ENCODE measurements around the gene HYDIN.

Gene HYDIN

DNA sequence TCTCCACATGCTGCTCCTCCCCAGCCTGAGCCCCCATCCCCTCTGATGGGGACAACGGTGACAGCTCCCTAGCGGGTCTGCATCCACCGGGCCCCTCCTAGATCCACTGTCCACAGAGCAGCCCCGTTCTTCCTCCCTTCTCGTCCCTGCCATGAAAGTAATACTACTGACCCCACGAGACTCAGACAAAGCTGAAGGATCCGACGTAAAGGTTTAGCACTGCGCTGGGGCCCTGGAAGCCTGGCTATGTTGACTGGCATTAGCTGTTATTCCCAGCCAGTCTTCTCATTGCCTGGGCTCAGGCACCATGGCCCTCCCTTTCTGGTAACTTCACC lies 460.3 kb downstream of the HYDIN start:
- TF ChIP-seq, protein P1, sequence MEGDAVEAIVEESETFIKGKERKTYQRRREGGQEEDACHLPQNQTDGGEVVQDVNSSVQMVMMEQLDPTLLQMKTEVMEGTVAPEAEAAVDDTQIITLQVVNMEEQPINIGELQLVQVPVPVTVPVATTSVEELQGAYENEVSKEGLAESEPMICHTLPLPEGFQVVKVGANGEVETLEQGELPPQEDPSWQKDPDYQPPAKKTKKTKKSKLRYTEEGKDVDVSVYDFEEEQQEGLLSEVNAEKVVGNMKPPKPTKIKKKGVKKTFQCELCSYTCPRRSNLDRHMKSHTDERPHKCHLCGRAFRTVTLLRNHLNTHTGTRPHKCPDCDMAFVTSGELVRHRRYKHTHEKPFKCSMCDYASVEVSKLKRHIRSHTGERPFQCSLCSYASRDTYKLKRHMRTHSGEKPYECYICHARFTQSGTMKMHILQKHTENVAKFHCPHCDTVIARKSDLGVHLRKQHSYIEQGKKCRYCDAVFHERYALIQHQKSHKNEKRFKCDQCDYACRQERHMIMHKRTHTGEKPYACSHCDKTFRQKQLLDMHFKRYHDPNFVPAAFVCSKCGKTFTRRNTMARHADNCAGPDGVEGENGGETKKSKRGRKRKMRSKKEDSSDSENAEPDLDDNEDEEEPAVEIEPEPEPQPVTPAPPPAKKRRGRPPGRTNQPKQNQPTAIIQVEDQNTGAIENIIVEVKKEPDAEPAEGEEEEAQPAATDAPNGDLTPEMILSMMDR (IDR thresholded peaks at IDR 0.05; ENCODE audit: low read depth, low read length, missing control alignments): no peak
- H3K4me3 ChIP-seq (ENCODE audit: low read depth, low read length): no peak overlapping the region
- no peak for DNase-seq (ENCODE audit: low read depth)

DNA sequence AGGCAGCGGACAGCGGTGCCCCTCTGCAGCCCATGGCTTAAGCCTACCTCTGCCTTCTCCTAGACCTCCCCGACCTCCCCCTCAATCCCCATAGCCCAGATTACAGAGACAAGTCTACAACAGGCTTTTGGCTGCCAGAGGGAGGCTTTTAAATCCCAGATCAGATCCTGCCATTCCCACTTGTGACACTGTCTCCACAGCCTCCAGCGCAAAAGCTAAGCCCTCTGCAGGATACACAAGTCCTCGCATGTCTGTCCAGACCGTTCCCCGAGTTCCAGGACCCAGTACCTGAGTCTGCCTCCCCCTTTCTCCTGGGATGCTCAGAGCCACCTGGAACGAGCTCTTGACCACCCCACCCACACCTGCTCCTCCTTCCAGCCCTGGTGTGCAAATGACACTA lies 460.8 kb downstream of the HYDIN start:
- TF ChIP-seq, protein P1 (IDR thresholded peaks at IDR 0.05; ENCODE audit: low read depth, low read length, missing control alignments): no peak
- DNase-seq (ENCODE audit: low read depth): no peak
- no peak overlapping the region for H3K4me3 ChIP-seq (ENCODE audit: low read depth, low read length)

DNA sequence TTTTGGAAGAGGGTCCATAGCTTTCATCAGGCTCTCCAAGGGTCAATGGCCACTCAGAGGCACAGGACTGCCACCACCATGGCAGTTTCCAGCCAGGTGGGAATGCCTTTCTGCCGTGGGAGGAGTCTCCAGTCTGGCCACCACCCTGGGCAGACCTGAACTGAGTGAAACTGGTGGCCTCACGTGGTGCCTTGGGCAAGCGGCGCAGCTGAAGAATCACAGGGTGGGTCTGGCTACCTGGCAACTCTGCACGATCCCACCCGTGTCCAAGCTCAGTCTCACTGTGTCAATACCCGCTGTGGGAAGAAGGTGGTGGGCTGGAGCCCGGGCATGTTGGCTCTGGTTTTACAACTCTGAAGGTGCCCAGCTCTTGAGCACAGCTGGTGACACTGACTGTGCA lies 461.4 kb downstream of the HYDIN start:
- DNase-seq (ENCODE audit: low read depth): no peak
- TF ChIP-seq, protein P1 (IDR thresholded peaks at IDR 0.05; ENCODE audit: low read depth, low read length, missing control alignments): no peak
- H3K4me3 ChIP-seq (ENCODE audit: low read depth, low read length): no peak overlapping the region

DNA sequence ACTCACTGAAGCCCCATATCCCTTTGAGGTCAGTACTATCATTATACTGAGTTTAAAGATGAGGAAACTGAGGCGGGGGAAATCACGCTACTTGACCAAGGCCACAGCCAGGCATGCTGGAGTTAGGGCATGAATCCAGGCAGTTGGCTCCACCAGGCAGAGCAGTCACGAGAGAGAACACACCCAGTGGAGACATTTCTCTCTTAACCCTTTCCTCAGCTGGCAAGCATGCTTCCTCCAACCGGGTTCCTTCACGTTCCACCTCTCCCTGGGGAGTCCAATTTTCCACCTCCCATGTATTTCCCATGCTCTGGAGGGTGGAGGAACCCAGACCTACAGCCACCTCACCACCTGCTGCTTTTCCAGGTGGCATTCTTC lies 462.3 kb downstream of the HYDIN start:
- TF ChIP-seq, protein P1 (IDR thresholded peaks at IDR 0.05; ENCODE audit: low read depth, low read length, missing control alignments): no peak
- no peak for DNase-seq (ENCODE audit: low read depth)
- no peak overlapping the region for H3K4me3 ChIP-seq (ENCODE audit: low read depth, low read length)

DNA sequence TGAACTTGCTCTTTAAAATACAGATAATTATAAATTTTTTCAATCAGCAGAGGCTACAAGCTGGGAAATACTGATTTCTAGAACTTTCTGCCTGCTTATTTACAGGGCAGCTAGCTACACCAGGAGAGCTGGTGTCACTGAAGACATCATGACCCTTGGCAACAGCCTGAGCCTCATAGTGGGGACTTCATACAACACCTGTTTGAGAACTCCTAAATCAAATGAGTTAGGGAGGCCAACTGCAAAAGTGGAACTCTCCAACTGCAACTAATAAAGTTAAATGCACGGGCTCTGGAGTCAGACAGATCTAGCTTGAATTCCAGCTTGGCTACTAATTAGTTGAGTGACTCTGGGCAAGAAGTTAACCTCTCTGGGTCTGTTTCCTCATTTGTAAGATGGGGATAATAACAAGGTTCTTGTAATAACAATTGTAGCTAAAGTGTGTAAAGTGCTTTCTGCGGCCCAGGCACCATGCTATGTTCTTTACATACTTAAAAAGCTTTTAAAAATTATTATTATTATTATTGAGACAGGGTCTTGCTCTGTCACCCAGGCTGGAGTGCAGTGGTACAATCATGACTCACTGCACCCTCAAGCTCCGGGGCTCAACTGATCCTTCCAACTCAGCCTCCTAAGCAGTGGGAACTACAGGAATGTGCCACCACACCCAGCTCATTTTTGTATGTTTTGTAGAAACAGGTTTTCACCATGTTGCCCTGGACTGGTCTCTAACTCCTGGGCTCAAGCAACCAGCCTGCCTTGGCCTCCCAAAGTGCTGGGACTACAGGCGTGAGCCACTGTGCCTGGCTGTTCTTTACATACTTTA lies 462.9 kb downstream of the HYDIN start:
- H3K4me3 ChIP-seq (ENCODE audit: low read depth, low read length): no peak overlapping the region
- TF ChIP-seq, protein P1 (IDR thresholded peaks at IDR 0.05; ENCODE audit: low read depth, low read length, missing control alignments): no peak
- DNase-seq (ENCODE audit: low read depth): no peak

DNA sequence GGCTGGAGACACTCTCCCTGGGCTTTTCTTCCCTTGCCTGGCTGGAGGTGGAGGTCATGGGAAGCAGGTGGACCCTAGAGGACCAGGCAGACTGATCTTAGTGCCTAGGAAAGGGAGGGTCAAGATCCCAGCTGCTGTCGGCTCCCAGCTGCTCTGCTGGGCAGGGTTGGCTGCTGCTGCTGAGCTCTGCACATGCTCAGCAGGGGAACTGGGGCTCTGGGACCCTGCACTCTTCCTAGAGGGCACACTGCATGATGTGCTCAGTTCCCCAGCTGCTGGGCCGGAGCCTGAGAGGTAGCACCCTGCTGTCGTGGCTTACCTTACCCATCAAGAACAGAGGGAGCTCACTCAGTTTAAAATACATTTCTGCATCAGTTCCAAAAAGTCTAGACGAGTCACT lies 463.9 kb downstream of the HYDIN start:
- TF ChIP-seq, protein P1 (IDR thresholded peaks at IDR 0.05; ENCODE audit: low read depth, low read length, missing control alignments): no peak
- H3K4me3 ChIP-seq (ENCODE audit: low read depth, low read length): no peak overlapping the region
- no peak for DNase-seq (ENCODE audit: low read depth)

DNA sequence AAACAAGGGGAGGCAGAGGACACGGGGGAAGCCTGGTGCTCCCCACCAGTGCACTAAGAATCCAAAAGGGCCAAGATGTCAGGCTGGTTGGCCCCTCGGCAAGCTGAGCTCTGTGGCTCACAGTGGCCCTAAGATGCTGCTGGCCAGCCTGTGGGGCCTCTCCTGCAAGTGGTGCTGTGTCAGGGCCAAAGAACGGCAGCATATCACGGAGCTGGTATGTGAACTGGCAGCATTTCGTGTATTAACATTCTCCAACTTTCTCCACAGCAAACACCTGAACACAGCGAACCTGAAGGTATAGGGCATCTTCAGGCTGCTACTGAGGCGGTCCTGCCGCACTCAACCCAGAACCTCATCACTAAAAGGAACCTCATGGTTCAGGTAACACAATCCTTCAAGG lies 464.3 kb downstream of the HYDIN start:
- no peak overlapping the region for H3K4me3 ChIP-seq (ENCODE audit: low read depth, low read length)
- no peak for DNase-seq (ENCODE audit: low read depth)
- TF ChIP-seq, protein P1 (IDR thresholded peaks at IDR 0.05; ENCODE audit: low read depth, low read length, missing control alignments): no peak
